ENCODE data around the gene ZP4.

Gene ZP4

DNA sequence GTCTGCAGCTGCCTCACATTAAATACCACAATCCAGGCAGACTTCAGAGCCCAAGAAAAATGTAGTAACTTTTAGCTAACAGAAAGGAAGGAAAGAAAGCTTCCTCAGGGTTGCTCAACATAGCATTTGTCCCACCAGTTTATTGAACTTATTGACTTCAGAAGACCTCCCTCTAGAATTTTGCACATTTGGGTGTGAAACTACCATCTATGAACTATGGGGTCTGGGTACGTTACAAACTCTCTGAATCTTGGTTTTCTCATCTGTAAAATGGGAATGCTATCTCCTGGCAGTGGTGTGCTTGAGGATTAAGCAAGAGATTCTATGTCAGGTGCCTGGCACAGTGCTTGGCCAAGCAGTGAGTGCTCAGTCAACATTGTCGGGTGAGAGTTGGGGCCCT lies at the start of gene ZP4:
Gene ZP4, minus strand, starts transcription at position 101 of the 400 bp plus-strand sequence. CDS start 287 bp downstream, outside the sequence.
- no peak for DNase-seq

DNA sequence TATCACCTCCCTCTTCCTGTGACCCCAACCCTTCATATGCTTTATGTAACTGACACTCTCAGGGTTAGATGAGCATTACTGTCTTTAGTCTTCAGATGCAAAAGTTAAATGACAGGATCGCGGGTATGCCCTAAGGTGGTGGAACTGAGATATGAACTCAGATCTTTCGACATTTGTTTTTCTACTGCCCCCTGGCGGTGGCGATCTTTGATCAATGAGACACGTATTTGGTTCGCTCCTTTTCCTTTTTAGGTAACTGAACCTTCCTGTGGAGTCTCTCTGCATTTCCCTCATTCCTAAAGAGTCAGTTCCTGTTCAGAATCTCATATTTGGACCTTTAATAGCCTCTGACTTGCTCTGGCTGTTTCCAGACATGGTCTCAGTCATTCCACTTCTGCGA lies 47.8 kb upstream of the ZP4 start:
- no peak for DNase-seq

DNA sequence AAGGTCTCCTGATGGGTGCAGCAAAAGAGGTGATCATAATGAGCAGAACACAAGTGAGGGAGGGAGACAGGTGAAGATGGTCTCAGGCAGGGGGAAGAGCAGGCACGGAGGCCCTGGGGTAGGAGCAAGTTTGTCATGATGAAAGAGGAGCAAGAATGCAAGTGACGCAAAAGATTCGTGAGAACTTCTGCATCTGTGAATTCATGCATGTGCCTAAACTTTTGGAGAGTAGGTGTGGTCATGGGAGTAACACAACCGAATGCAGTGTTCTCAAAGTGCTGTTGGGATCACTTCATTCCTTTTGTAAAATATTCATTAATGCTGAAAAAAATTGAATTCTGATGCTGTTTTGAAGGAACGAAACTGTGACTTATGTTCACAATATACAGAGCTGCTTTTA lies 47.3 kb upstream of the ZP4 start:
- DNase-seq, result no peak

- DNase-seq, result no peak
Measured at GRCh38 chr1:237932816-237933215, 42.1 kb upstream of the ZP4 start.

GRCh38 chr1:237931581-237931980 lies 40.9 kb upstream of the ZP4 start:
- no peak for DNase-seq

GRCh38 chr1:237927198-237927597 lies 36.5 kb upstream of the ZP4 start:
- DNase-seq, result no peak

GRCh38 chr1:237921306-237921705 lies 30.6 kb upstream of the ZP4 start:
- no peak for DNase-seq

- DNase-seq, result no peak
Measured at GRCh38 chr1:237913345-237913744, 22.6 kb upstream of the ZP4 start.

GRCh38 chr1:237911911-237912310 lies 21.2 kb upstream of the ZP4 start:
- no peak for DNase-seq

DNA sequence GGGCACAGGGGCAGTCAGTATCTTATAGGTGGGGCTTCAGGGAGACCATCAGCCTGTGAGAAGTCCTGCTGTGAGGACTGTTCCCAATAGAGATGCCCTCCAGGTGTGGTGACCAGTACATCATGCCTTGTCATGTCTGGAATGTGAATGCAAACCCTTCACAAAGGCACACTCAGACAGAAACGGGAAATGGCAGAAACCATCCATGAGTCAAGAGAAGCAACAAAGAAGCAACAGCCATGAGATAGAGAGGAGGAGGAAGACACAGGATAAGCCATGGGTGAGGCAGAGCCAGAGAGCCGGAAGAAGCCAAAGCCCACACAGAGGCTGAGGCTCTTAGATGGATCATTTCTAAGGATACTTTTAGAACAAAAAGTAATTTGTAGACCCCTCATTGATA lies 20.1 kb upstream of the ZP4 start:
- DNase-seq, result no peak

DNA sequence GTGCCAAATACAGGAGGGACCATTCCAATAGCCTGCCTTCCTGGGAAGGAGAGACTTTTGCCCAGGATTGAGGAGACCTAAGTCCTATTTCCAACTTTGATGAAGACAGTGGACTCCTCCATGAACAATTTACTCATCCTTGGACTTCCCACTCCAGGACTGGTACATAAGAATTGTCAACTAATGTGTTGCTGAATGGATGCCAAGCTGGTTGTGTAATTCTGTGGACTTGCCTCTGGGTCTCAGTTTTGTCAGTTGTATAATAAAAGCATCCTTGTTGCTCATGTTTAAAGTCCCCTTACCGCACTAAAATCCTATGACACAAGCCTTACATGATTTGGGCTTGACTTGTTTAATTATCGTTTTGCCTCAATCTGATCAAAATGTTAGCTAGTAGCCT lies 13.2 kb upstream of the ZP4 start:
- no peak for DNase-seq

DNA sequence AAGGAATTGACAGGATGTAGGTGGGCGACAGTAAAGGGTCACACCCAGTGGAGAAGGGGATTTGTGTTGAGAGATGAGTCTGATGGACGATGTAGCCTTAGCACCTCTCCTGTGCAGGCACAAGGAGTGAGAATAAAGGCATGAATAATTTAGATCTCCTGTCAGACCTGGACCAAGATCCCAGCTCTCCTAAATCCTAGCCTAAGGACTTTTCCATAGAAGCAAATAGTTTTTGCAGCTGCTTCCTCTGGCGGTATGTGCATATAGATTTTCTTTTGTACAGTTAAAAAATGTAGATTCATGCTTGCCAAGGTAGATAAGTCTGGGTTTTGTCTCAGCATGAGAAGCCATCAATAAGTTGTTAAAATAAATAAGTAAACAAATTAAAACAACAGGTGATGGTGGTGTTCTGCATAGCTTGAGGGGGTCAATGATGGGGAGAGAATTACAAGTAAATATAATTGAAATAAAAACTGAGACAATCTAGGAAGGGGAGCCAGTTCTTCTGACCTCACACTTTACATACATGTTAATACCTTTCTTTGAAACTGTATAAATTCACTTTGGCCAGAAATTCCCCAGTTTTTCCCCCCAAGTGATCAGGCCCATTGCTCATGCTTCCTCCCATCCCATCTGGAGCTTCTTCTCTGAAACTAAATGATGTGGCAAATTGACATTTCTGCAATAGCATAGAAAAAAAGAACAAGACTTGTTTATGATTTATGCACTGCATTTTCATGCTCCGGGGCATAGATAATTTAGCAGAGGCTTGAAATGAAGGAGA lies 12.4 kb upstream of the ZP4 start:
- no peak for DNase-seq

DNA sequence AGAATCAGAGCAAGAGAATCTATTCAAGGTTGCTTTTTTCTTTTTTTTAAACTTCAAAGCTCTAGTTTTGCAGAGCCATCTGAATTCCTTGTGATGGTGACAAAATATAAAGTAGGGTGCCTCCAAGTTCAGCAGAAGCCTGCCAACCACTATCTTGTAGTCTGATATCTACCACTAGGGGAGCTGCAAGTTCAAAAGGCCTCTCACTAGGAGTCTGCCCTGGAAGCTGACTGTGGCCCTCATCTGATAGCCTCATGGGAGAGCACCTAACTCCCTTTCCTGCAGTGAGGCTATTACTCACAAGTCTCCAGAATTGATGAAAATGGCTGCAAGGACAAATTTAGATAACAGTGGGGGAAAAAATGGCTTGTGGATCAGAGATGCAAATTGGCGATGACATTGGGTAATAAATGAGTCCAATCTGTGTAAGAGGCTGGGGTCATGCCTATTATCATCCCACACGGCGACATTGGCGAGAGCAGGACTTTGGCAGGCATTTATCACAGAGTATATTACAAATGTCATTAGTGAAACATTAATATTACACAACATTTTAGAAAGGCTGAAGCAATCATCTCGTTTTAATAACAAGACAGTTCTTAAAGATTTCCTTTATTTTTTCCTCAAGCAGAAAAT lies 10.7 kb upstream of the ZP4 start:
- no peak for DNase-seq

GRCh38 chr1:237895630-237896029 lies 4.9 kb upstream of the ZP4 start:
- DNase-seq, result no peak

DNA sequence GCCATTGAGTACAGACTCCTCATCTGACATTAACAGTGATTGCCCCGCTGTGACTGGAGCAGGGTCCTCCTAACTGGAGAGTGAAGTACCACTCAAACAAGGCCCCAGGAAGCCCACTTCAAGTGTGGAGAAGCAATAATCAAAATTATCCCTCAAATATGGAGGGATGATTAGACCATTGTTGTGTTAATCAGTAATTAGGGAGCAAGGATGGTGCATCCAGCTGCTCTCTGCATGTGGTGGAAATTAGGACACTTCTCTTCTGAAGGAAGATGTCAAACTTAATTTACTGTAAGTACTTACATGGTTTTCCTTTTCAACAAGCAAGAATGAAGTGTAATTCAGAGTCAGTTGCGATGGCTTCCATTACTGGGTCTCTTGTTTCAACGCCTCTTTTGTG lies 3.4 kb upstream of the ZP4 start:
- no peak for DNase-seq

DNA sequence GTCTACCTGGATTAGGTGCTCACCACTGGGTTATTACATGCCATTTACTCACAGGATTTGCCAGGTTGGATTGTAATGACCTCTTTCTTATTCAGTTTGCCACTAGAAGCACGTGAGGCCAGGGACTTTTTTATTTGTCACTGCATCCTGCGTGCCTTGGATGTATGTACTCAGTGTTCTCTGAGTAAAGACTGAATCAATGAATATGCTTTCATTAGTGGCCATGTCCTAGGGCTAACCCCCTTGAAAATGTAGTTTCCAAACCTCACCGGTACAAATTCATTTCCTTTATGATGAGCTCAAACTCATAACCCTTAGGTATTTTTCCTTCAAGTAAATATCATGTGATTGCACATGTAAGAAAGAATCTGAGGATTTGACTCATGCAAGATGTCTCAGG lies 1.3 kb upstream of the ZP4 start:
- DNase-seq, result no peak

GRCh38 chr1:237891266-237891665 lies 544 bp upstream of the ZP4 start:
- no peak for DNase-seq

DNA sequence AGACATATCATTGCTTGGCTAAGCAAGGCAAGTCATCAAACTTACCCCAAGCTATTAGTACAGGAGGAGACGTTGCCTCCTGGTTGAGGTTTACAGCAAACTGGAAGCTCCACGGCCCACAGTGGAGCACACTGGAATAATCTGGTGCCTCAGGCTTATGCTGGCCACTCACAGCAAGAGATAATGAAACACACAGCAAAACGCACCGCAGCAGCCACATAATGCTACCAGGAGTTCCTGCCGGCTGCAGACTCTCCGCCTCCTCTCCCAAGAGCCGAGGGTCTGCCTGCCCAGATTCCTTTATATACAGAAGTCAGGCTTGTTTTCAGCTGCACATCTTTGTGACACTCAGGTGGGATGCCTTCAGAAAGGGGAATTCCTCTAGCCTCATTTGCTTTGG lies 306 bp downstream of the ZP4 start:
- no peak for DNase-seq

- no peak for DNase-seq
Measured at GRCh38 chr1:237888143-237888542, 2.6 kb downstream of the ZP4 start.

- DNase-seq, result no peak
Measured at GRCh38 chr1:237887542-237887941, 3.2 kb downstream of the ZP4 start.

DNA sequence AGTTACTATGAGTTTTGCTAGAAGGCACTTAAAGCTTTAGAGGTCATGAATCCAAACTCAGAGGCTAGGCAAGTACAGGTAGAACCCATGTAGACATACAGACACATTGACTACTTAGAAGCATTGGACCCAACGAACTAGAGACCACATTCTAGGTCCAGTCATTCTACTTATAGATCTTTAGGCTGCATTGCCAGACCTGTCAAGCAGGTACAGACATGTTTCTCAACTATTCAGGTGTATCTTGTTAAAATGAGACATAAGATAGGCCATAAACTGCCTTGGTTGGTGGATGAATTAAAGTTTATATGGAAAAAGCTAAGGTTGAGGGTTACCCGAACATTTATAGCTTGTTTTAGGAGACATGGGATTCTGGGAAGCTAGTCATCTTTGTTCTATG lies 6.5 kb downstream of the ZP4 start:
- no peak for DNase-seq

DNA sequence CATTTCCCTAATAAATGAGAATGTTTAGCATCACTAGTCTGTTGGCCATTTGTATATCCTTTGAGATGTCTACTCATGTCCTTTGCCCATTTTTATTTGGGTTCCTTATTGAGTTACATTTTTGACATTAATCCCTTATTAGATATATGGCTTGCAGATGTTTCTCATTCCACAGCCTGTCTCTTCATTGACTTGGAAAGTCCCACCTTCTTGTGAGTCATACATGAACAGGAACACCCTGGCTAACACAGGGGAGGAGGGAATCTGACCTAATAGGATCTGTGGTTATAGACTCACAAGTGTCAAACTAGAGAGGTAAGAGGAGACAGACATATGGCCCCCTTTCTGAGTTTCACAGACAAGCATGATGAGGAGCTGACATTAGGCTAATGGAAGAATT lies 11.5 kb downstream of the ZP4 start:
- no peak for DNase-seq

- no peak for DNase-seq
Measured at GRCh38 chr1:237878406-237878805, 12.3 kb downstream of the ZP4 start.

- DNase-seq, result no peak
Measured at GRCh38 chr1:237877631-237878030, 13.1 kb downstream of the ZP4 start.

DNA sequence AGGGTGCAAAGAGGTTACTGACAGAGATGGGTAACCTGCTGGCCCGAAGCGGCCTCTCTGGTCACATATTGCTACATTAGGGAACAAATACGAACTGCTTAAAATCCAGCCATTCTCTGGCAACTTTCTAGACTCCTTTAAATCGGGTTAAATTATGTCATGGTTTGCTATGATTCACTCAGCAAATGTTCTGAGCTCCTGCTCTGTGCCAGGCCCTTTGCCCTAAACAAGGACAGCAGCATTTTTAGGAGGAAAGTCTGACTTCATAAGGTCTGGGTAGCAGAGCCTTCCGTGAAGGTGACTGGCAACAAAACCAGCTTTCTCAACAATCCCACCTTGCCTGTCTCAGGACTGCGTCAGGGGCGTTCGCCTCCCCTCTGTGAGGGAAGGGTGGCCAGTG lies 15.4 kb downstream of the ZP4 start:
- DNase-seq, result no peak

Measured in activated CD8-positive, alpha-beta memory T cell treated with anti-CD3 and anti-CD28 coated beads for 24 hours (primary cell).